Neural progenitor cell (in vitro differentiated cells): ENCODE measurements around the gene PRKCA. TPM values are rescaled to one million over a fixed set of nuclear protein-coding genes. Genes with fewer than 3 reads are reported as not detected.

Experiments
- DNase-seq: peaks from one replicate; pipeline ENCODE4 v3.0.0-alpha.2; 2016; ENCODE audit warnings: low spot score
- H2AFZ ChIP-seq: fragments of 200-600 bp; sonication (generic); replicated peaks from 2 replicates; pipeline ENCODE4 v1.6.1; 2016; ENCODE audit warnings: antibody characterized with exemption
- H3F3A ChIP-seq: fragments of 200-600 bp; sonication (generic); 2 replicates; pipeline ENCODE4 v1.6.1; 2016; ENCODE audit warnings: antibody characterized with exemption, low read depth
- H3K27ac ChIP-seq: fragments of 200-600 bp; sonication (generic); 2 replicates; pipeline ENCODE4 v1.5.1; 2016; ENCODE audit warnings: mild to moderate bottlenecking
- H3K27me3 ChIP-seq: fragments of 200-600 bp; sonication (generic); 2 replicates; pipeline ENCODE4 v1.6.1; 2016; ENCODE audit warnings: mild to moderate bottlenecking, moderate library complexity
- H3K36me3 ChIP-seq: fragments of 200-600 bp; sonication (generic); 2 replicates; pipeline ENCODE4 v1.5.1; 2016
- H3K4me1 ChIP-seq: fragments of 200-600 bp; sonication (generic); 2 replicates; pipeline ENCODE4 v1.6.1; 2016; ENCODE audit warnings: mixed run types
- H3K4me2 ChIP-seq: fragments of 200-600 bp; sonication (generic); 2 replicates; pipeline ENCODE4 v1.6.1; 2016
- H3K4me3 ChIP-seq: fragments of 200-600 bp; sonication (generic); 2 replicates; pipeline ENCODE4 v1.5.1; 2016
- H3K79me2 ChIP-seq: fragments of 200-600 bp; sonication (generic); 2 replicates; pipeline ENCODE4 v1.6.1; 2016; ENCODE audit warnings: low read depth
- H3K9ac ChIP-seq: fragments of 200-600 bp; sonication (generic); 2 replicates; pipeline ENCODE4 v1.6.1; 2016
- H3K9me3 ChIP-seq: fragments of 200-600 bp; sonication (generic); 2 replicates; pipeline ENCODE4 v1.5.1; 2016; ENCODE audit warnings: low read depth
- H4K20me1 ChIP-seq: fragments of 200-600 bp; sonication (generic); 2 replicates; pipeline ENCODE4 v1.6.1; 2016; ENCODE audit warnings: low read depth
- H3K27ac Mint-ChIP-seq: 3 replicates; pipeline ENCODE4 v1.8.0; 2021; ENCODE audit warnings: mixed read lengths
- H3K27me3 Mint-ChIP-seq: 2 replicates; pipeline ENCODE4 v1.8.0; 2022; ENCODE audit warnings: low read depth, mild to moderate bottlenecking, inconsistent platforms, moderate library complexity, mixed read lengths; ENCODE audit not compliant: insufficient read depth
- H3K36me3 Mint-ChIP-seq: 3 replicates; pipeline ENCODE4 v1.8.0; 2021; ENCODE audit warnings: mixed read lengths
- H3K4me1 Mint-ChIP-seq: 3 replicates; pipeline ENCODE4 v1.8.0; 2021; ENCODE audit warnings: mixed read lengths
- H3K4me3 Mint-ChIP-seq: 3 replicates; pipeline ENCODE4 v1.8.0; 2021; ENCODE audit warnings: mild to moderate bottlenecking, moderate library complexity, mixed read lengths
- H3K9me3 Mint-ChIP-seq: 3 replicates; pipeline ENCODE4 v1.8.0; 2020; ENCODE audit warnings: mixed read lengths
- CTCF ChIP-seq: fragments of 200-600 bp; sonication (generic); IDR thresholded peaks from 2 replicates; pipeline ENCODE4 v1.5.1; 2017; ENCODE audit warnings: antibody characterized with exemption, mild to moderate bottlenecking
- EZH2 ChIP-seq: fragments of 200-600 bp; sonication (generic); IDR thresholded peaks from 2 replicates; pipeline ENCODE4 v1.6.1; 2017; ENCODE audit warnings: antibody characterized with exemption, mild to moderate bottlenecking, moderate library complexity
- EZH2phosphoT487 ChIP-seq: fragments of 200-600 bp; sonication (generic); IDR thresholded peaks from 2 replicates; pipeline ENCODE4 v1.6.1; 2017; ENCODE audit warnings: antibody characterized with exemption
- total RNA-seq: library from RNA; depleted of rRNA; stranded (reverse); fragments of >200 nt; gene quantifications from 2 replicates; pipeline ENCODE4 v1.2.3, GENCODE V29; 2015; ENCODE audit warnings: low replicate concordance

The PRKCA gene
- total RNA-seq, 1 donor from 2014 or later, result 2.1 TPM

- Mint-ChIP-seq H3K9me3 (no peaks in the 10 kb centered on the region), H3K27ac (no peak overlapping the region), H3K36me3 (no peaks in the 10 kb centered on the region), H3K4me1 (peaks cover 33% of the 10 kb centered on the region), H3K4me3 (no peak overlapping the region), H3K27me3 (peaks cover 2% of the 10 kb centered on the region)
- H3K27me3 ChIP-seq, result no peaks in the 10 kb centered on the region
- H3K9me3 ChIP-seq, result no peaks in the 10 kb centered on the region
- H3K9ac ChIP-seq, result no peak overlapping the region
- no peaks in the 10 kb centered on the region for H4K20me1 ChIP-seq
- H3K4me1 ChIP-seq, result peaks cover 9% of the 10 kb centered on the region
- no peak overlapping the region for H2AFZ ChIP-seq
- DNase-seq, result no peak
- TF ChIP-seq EZH2phosphoT487 (no peak), EZH2 (no peak)
- no peak overlapping the region for H3K27ac ChIP-seq
- H3K4me2 ChIP-seq, result no peak overlapping the region
- no peaks in the 10 kb centered on the region for H3K79me2 ChIP-seq
- no peak overlapping the region for H3K4me3 ChIP-seq
- H3F3A ChIP-seq, result no peaks in the 10 kb centered on the region
- H3K36me3 ChIP-seq, result no peaks in the 10 kb centered on the region
Measured at GRCh38 chr17:66406701-66407644, 104.6 kb downstream of the PRKCA start.

- Mint-ChIP-seq H3K27ac (no peak overlapping the region), H3K4me3 (no peak overlapping the region), H3K9me3 (no peaks in the 10 kb centered on the region), H3K4me1 (peaks cover 33% of the 10 kb centered on the region), H3K36me3 (no peaks in the 10 kb centered on the region), H3K27me3 (peaks cover 2% of the 10 kb centered on the region)
- no peaks in the 10 kb centered on the region for H3K9me3 ChIP-seq
- no peaks in the 10 kb centered on the region for H4K20me1 ChIP-seq
- H3K27me3 ChIP-seq, result no peaks in the 10 kb centered on the region
- H3K79me2 ChIP-seq, result no peaks in the 10 kb centered on the region
- no peak overlapping the region for H3K27ac ChIP-seq
- H2AFZ ChIP-seq, result no peak overlapping the region
- no peak overlapping the region for H3K4me3 ChIP-seq
- H3K4me2 ChIP-seq, result no peak overlapping the region
- peaks cover 9% of the 10 kb centered on the region for H3K4me1 ChIP-seq
- TF ChIP-seq CTCF (no peak), EZH2phosphoT487 (no peak), EZH2 (no peak)
- no peaks in the 10 kb centered on the region for H3K36me3 ChIP-seq
- no peak for DNase-seq
- no peaks in the 10 kb centered on the region for H3F3A ChIP-seq
- H3K9ac ChIP-seq, result no peak overlapping the region
Measured at GRCh38 chr17:66407864-66408263, 105.5 kb downstream of the PRKCA start.

GRCh38 chr17:66411520-66411919, 109.1 kb downstream of the PRKCA start:
- Histone ChIP-seq H3F3A (no peaks in the 10 kb centered on the region), H4K20me1 (no peaks in the 10 kb centered on the region), H2AFZ (no peak overlapping the region), H3K36me3 (no peaks in the 10 kb centered on the region), H3K4me1 (peaks cover 11% of the 10 kb centered on the region), H3K27ac (no peak overlapping the region), H3K9ac (no peak overlapping the region), H3K79me2 (no peaks in the 10 kb centered on the region), H3K27me3 (no peaks in the 10 kb centered on the region), H3K4me3 (no peak overlapping the region), H3K4me2 (no peak overlapping the region), H3K9me3 (no peaks in the 10 kb centered on the region)
- DNase-seq, result no peak
- Mint-ChIP-seq H3K4me1 (peaks cover 42% of the 10 kb centered on the region), H3K27ac (no peak overlapping the region), H3K27me3 (peaks cover 2% of the 10 kb centered on the region), H3K4me3 (no peak overlapping the region), H3K36me3 (no peaks in the 10 kb centered on the region), H3K9me3 (no peaks in the 10 kb centered on the region)
- TF ChIP-seq EZH2 (no peak), EZH2phosphoT487 (no peak), CTCF (no peak)
